B cell (primary cell): ENCODE data around the gene TARS1. TPM values are rescaled to one million over a fixed set of nuclear protein-coding genes. Genes with fewer than 3 reads are reported as not detected.

Source experiments
- ATAC-seq: fragments of 200-7000 bp; cut with Tn5 transposase; one replicate; pipeline ENCODE4 v1.10.0; 2021; ENCODE audit warnings: low read depth, mild to moderate bottlenecking, moderate number of reproducible peaks, moderate library complexity
- CTCF ChIA-PET: fragments of 350-600 bp; sonication (Branson Sonifier 250); formaldehyde crosslinking; loops from one replicate; lab custom pipeline; 2021; ENCODE audit warnings: antibody characterized with exemption, inconsistent platforms; lab: Charles Lee
- POLR2A ChIA-PET: fragments of 350-600 bp; sonication (Branson Sonifier 250); formaldehyde crosslinking; loops from one replicate; lab custom pipeline; 2021; ENCODE audit warnings: antibody characterized with exemption; lab: Charles Lee
- DNase-seq: peaks from one replicate; pipeline ENCODE4 v3.0.0; 2013
- H2AFZ ChIP-seq: 2 replicates; pipeline ENCODE4 v1.6.1; 2012; ENCODE audit warnings: mild to moderate bottlenecking, low read depth, low read length; ENCODE audit not compliant: insufficient read depth, poor library complexity, severe bottlenecking
- H3K27ac ChIP-seq, 2 donors: 1 replicate in 1 of 2; 2 replicates in 1 of 2; pipeline ENCODE4 v1.5.1; 2012 to 2013; ENCODE audit warnings: low read length in 2 of 2, mild to moderate bottlenecking in 2 of 2, moderate library complexity in 1 of 2
- H3K27me3 ChIP-seq, 4 experiments: fragments of 200-600 bp in 1 of 4; sonication (generic) in 1 of 4; replicated peaks in 1 of 4; 1 replicate in 2 of 4; 2 replicates in 2 of 4; pipeline versions ENCODE4 v1.6.1 to v1.7.0; 2013 to 2016; ENCODE audit warnings: low read length in 3 of 4, mild to moderate bottlenecking in 2 of 4, mixed read lengths in 1 of 4, moderate library complexity in 1 of 4; ENCODE audit not compliant: insufficient read depth in 4 of 4, control insufficient read depth in 3 of 4; ENCODE audit errors: control extremely low read depth in 1 of 4
- H3K36me3 ChIP-seq, 2 experiments: replicated peaks in 1 of 2; 1 replicate in 1 of 2; 2 replicates in 1 of 2; pipeline versions ENCODE4 v1.6.1 to v1.7.1; 2013; ENCODE audit warnings: low read length in 1 of 2; ENCODE audit not compliant: insufficient read depth in 2 of 2, control insufficient read depth in 1 of 2; ENCODE audit errors: control extremely low read depth in 1 of 2, extremely low read depth in 1 of 2
- H3K4me1 ChIP-seq, 2 donors: fragments of 200-600 bp in 1 of 2; sonication (generic) in 1 of 2; 1 replicate in 1 of 2; 2 replicates in 1 of 2; pipeline versions ENCODE4 v1.5.1 to v1.6.1; 2013 to 2017; ENCODE audit warnings: low read length in 2 of 2; ENCODE audit not compliant: control insufficient read depth in 2 of 2, insufficient read depth in 2 of 2
- H3K4me2 ChIP-seq: replicated peaks from 2 replicates; pipeline ENCODE3; 2012; ENCODE audit warnings: mild to moderate bottlenecking, low read depth, low read length; ENCODE audit not compliant: poor library complexity, severe bottlenecking
- H3K4me3 ChIP-seq, 5 experiments: fragments of 200-600 bp in 1 of 5; sonication (generic) in 1 of 5; 1 replicate in 3 of 5; 2 replicates in 2 of 5; pipeline versions ENCODE4 v1.5.1 to v1.7.0; 2011 to 2016; ENCODE audit warnings: low read length in 4 of 5, mild to moderate bottlenecking in 4 of 5, low read depth in 2 of 5, control low read depth in 1 of 5, moderate library complexity in 1 of 5; ENCODE audit not compliant: insufficient read depth in 1 of 5; ENCODE audit errors: control extremely low read depth in 1 of 5, extremely low read depth in 1 of 5
- H3K79me2 ChIP-seq: fragments of 200-600 bp; sonication (generic); one replicate; pipeline ENCODE4 v1.6.0; 2016; ENCODE audit warnings: low read length; ENCODE audit not compliant: control insufficient read depth, insufficient read depth
- H3K9ac ChIP-seq: fragments of 200-600 bp; sonication (generic); 2 replicates; pipeline ENCODE4 v1.6.1; 2017; ENCODE audit warnings: mild to moderate bottlenecking, low read length, moderate library complexity
- H3K9me3 ChIP-seq, 3 donors: one replicate each; pipeline versions ENCODE4 v1.6.1 to v1.7.1; 2013; ENCODE audit warnings: low read length in 2 of 3; ENCODE audit not compliant: control insufficient read depth in 2 of 3, insufficient read depth in 1 of 3; ENCODE audit errors: control extremely low read depth in 1 of 3
- H4K20me1 ChIP-seq: 2 replicates; pipeline ENCODE4 v1.6.0; 2012; ENCODE audit warnings: mild to moderate bottlenecking, low read length; ENCODE audit not compliant: insufficient read depth, control insufficient read depth, poor library complexity, severe bottlenecking
- H3K27ac Mint-ChIP-seq: one replicate; pipeline ENCODE4 v1.8.0; 2021; ENCODE audit warnings: mixed read lengths
- H3K27me3 Mint-ChIP-seq: one replicate; pipeline ENCODE4 v1.8.0; 2021; ENCODE audit warnings: mixed read lengths
- H3K4me1 Mint-ChIP-seq: one replicate; pipeline ENCODE4 v1.8.0; 2021; ENCODE audit warnings: mixed read lengths
- H3K4me3 Mint-ChIP-seq: one replicate; pipeline ENCODE4 v1.8.0; 2021; ENCODE audit warnings: mixed read lengths
- H3K9me3 Mint-ChIP-seq: one replicate; pipeline ENCODE4 v1.8.0; 2022; ENCODE audit warnings: mixed read lengths; ENCODE audit not compliant: insufficient read depth
- CTCF ChIP-seq: fragments of 200-600 bp; IDR thresholded peaks from one replicate; pipeline ENCODE4 v1.8.0; 2022; ENCODE audit warnings: antibody characterized with exemption, mild to moderate bottlenecking
- EZH2 ChIP-seq: IDR thresholded peaks from 2 replicates; pipeline ENCODE4 v1.6.1; 2012; ENCODE audit warnings: borderline replicate concordance, low read depth, mild to moderate bottlenecking, moderate library complexity, low read length; ENCODE audit not compliant: insufficient read depth, poor library complexity, severe bottlenecking
- WGBS: methylation state at CpG from one replicate; pipeline ENCODE4 v1.1.5; 2013; ENCODE audit warnings: missing lambda C conversion rate; ENCODE audit not compliant: insufficient coverage; 5-methylcytosine and 5-hydroxymethylcytosine counted together
- intact Hi-C: fragments of 100-400 bp; cut with micrococcal nuclease; formaldehyde crosslinking; loops from one replicate; pipeline ENCODE4 v1.10.0; 2022
- polyA plus RNA-seq: library from polyadenylated mRNA; depleted of rRNA; stranded (reverse); fragments of >200 nt; gene quantifications from 2 replicates; pipeline ENCODE4 v1.2.3, GENCODE V29; 2012
- total RNA-seq, 2 donors: library from RNA; stranded (reverse); fragments of 120-200 nt in 1 of 2; gene quantifications; 1 replicate in 1 of 2; 2 replicates in 1 of 2; pipeline versions ENCODE4 v1.2.3 to v1.2.4, GENCODE V29; 2013 to 2022

TARS1 gene
- total and polyA plus RNA-seq, 2 donors (not counting 1 experiment from before 2014, with no cell fraction given): 11.0 to 66.0 TPM

GRCh38 chr5:33474931-33475499, 34.2 kb downstream of the TARS1 start:
- Histone ChIP-seq H3K27me3 (no peaks in the 10 kb centered on the region), H3K4me3 (no peak overlapping the region), H3K27ac (no peak overlapping the region), H3K9ac (no peak overlapping the region), H3K79me2 (no peaks in the 10 kb centered on the region), H2AFZ (no peak overlapping the region), H3K36me3 (peaks cover 14 to 21% of the 10 kb centered on the region in 2 experiments), H3K9me3 (peaks cover 0 to 11% (median 7%) of the 10 kb centered on the region in 3 donors), H3K4me1 (no peaks in the 10 kb centered on the region), H4K20me1 (no peaks in the 10 kb centered on the region), H3K4me2 (no peak overlapping the region)
- 94% methylated on average over 3 of the region's 3 CpGs for WGBS
- H3K4me1 Mint-ChIP-seq: peaks cover 11% of the 10 kb centered on the region
- DNase-seq (no peak), ATAC-seq (no peak)
- peaks cover 12% of the 10 kb centered on the region for H3K9me3 Mint-ChIP-seq
- intact Hi-C loops: no loop called here
- TF ChIP-seq CTCF (no peak), EZH2 (no peak)
- no peak overlapping the region for H3K4me3 Mint-ChIP-seq
- no peak overlapping the region for H3K27ac Mint-ChIP-seq
- ChIA-PET CTCF (no interaction called here), POLR2A (no interaction called here)
- no peaks in the 10 kb centered on the region for H3K27me3 Mint-ChIP-seq

DNA sequence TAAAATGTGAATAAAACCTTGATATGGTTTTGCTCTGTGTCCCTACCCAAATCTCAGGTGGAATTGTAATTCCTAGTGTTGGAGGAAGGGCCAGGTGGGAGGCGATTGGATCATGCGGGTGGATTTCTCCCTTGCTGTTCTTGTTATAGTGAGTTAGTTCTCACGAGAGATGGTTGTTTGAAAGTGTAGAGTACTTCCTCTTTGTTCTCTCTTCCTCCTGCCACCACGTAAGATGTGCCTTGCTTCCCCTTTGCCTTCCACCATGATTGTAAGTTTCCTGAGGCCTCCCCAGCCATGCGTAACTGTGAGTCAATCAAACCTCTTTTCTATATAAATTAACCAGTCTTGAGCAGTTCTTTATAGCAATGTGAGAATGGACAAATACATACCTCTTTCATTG, 34.9 kb downstream of the TARS1 start:
- H3K27me3 Mint-ChIP-seq: no peaks in the 10 kb centered on the region
- Histone ChIP-seq H3K4me3 (no peak overlapping the region), H3K4me2 (no peak overlapping the region), H3K9me3 (peaks cover 0 to 11% (median 7%) of the 10 kb centered on the region in 3 donors), H4K20me1 (no peaks in the 10 kb centered on the region), H3K9ac (no peak overlapping the region), H2AFZ (no peak overlapping the region), H3K4me1 (no peaks in the 10 kb centered on the region), H3K79me2 (no peaks in the 10 kb centered on the region), H3K36me3 (peaks cover 9 to 15% of the 10 kb centered on the region in 2 experiments), H3K27ac (peak overlapping the region in 1 of 2 donors; percentile 5), H3K27me3 (no peaks in the 10 kb centered on the region)
- no peak for DNase-seq
- ChIA-PET CTCF (no interaction called here), POLR2A (no interaction called here)
- H3K4me3 Mint-ChIP-seq: no peak overlapping the region
- peaks cover 12% of the 10 kb centered on the region for H3K9me3 Mint-ChIP-seq
- H3K4me1 Mint-ChIP-seq: peaks cover 11% of the 10 kb centered on the region
- H3K27ac Mint-ChIP-seq: no peak overlapping the region
- ATAC-seq: no peak
- intact Hi-C loops: no loop called here
- no CpG with 5 or more reads among the region's 5 CpGs for WGBS
- no peak for TF ChIP-seq EZH2
- no peak for TF ChIP-seq CTCF
